Measurements from ENCODE around the gene SLC25A21.
"Not testable (repeated sequence)": the region's sequence is repeated elsewhere in the genome, so short reads cannot be mapped to it uniquely, and the experiment has no call there.

Gene SLC25A21

DNA sequence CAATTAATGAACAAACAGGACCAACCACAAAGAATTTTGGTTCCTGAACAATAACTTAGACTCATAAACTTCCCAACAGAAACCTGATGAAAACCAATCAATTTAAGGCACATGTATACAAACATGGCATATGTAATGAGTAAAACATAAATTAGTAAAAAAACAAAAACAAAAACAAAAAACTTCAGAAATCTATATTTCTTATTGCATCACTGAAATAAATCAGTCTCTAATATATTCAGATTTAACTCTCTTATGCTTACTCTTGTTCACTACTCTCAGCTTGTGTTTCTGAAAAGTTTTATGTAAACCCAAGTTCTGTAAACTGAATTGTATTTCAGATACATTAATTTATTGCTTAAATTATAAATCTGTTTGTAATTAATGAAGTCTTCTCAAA is 233.7 kb downstream of the SLC25A21 start:
- DNase-seq = no peak

DNA sequence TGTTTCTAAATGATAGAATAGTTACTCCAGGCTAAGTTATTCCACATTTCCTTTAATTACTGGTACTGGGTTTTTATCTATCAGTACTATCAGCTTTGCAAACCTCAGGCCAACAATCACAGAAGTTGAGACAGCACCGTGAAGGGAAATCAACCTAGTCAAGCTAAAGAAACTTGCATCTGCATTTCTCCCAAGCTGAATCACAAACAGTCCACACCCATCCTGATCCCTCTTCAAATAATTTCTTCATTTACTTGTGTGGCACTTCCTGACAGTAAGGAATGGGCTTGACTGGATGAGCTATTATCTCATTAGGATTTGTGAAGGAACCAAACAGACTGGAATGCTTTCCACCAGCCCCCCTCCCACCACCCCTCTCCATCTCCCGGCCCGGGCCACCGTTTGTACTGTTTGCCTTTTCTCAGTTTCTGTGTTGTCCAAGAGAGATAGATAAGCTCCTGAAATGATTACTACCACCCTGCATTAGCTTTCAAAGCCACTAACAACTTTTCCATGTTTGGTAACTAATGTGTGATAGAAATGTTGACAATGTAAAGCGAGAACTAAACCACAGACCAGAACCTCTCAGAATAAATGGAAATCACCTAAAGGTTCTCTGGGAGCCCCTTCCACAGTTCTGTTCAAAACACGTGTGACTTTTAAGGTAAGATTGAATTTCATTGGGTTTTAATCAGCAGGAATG is 236.3 kb downstream of the SLC25A21 start:
- DNase-seq = peak; percentile 28

DNA sequence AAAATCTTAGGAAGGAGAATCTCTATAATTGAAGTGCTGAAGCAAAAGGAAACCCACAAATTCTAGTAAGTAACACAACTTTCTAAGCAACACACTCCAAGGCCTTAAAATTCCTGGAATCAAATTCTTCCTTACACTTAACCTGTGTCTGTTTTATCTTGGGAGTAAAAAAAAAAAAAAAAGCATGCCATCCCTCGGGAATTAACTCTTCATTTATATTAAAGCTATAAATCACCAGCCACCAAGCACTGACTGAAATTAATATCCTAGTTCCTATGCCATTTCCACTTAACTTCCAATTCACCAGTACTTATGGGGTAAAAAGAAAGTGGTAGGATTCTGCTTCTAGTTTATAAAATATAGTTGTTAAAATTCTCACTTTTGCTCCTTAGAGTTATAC is 238.1 kb downstream of the SLC25A21 start:
- no peak for DNase-seq

DNA sequence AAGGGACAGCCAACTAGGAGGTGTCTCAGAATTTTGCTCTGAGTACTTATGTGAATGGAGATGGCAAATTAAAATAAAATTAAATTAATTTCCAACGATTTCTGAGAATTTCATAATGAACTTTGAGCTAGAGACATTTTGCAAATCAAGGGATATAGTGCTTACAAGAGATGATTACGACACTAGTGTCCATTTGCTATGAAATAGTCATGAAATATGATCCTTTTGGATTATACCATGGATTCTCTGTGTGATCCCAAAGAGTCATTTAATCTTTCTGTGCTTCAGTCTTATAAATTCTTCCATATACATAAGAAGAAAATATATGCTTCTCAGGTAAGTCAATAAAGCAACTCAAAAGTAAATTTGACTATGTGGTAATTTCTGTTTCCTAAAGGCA is 240.6 kb downstream of the SLC25A21 start:
- DNase-seq = no peak

DNA sequence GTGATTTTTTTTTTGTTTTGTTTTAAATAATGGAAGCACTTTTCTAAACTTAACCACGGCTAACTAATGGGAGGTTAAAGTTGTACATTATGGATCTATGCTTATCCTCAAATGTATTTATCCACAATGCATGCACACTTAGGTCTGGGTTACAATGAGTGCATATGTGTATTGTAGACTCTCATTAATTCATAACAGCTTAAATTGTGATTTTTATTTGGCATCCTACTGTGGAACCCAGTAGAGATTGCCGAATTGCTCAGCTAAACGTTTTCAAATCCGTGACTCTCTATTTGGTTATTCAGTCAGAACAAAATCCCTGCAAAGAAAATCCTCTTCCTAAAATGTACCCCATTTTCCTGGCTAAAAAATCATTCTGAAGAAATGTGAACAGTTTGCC is 244.0 kb downstream of the SLC25A21 start:
- DNase-seq = no peak

DNA sequence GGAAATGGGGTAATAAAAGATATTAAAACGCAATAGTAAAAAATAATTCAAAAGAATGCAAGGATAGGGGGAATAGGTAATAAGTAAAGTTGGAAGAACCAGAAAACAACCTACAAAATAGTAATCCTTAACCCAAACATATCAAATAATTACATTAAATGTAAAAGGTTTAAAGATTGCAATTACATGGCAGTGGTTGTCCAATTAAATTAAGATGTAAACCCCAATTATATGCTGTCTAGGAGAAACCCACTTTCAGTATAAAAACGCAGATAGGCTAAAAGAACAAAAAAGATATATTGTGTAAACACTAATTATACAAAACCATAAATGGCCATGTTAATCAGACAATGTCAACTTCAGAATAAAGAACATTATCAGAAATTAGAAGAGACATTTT is 247.3 kb downstream of the SLC25A21 start:
- no peak for DNase-seq

DNA sequence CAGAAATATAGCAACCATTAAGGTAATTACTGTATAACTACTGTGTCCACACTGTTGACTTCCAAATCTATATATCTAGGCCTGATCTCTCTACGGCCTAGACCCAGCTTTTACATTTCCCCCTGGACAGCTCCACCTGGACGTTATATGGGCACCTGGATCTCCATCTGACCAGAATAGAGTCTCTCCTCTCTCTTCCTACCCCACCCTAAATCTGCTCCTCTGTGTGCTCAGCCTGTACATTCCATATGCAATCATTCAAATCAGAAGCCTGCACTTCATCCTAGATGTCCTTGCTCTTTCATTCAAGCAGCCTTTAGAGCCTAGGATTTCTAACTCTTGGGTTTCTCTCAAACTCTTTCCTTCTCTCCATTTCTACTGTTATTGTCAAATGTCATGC is 255.7 kb downstream of the SLC25A21 start:
- no peak for DNase-seq

DNA sequence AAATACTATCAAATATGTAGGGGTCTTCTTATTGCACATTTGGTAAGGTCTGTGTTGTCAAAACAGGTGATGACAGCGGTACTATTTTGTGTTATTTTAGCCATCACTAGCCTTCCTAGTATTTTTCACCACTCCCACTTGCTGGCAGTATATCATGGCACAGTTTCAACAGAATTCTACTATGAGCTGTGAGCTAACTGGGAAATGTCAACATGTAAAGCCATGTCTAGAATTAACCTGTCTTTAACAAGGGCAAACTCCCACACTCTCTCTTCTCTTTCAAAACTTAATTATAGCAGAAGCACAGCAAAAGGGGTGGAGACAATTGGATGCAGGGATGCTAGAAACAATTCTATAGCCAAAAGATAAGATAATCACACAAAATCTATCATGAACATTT is 257.3 kb downstream of the SLC25A21 start:
- no peak for DNase-seq

DNA sequence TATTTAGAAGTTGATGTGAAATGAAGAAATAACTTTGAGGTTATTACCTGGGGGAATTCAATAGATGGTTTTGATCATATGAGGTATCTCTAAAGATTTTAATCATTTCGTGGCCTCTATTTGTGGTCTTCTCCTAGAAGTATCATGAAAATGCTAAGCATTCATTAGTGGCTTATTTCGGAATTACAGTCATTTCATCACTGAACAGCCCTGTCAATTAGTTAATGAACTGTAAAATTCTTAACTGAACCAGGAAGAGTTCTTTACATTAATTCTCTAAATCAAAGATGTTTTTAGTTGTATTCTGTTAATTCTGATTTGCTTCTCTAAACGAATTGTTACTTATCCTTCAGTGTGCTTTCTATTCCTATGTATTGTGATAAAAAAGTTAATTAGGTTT is 261.8 kb downstream of the SLC25A21 start:
- DNase-seq = no peak

DNA sequence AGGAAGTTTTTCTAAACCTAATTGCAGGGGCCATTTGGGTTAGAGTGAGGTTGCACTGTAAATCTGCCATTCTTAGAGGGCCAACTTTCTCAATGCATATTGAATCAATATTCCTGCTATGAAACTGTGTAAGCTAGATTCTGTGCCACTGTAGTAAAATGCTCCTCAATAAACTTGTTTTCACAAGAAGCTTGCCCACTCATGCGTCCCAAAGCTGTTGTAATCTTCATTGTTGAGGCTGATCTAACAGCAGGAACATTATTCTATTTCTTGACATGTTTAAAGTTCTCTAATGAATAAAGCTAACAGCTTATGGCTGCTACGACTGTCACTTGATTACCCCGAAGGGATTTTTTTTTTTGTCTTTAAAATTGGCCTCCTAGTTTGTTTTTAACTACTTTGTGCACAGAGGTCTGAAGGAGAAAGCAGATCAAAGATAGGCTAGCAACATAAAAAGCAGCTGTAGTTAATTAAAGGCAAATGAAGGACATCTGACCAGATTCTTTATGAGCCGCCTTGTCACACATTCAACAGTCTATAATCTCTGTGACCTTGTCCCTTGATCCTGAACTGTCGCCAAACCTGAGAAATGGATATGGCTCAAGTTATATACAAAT is 267.0 kb downstream of the SLC25A21 start:
- DNase-seq = no peak

DNA sequence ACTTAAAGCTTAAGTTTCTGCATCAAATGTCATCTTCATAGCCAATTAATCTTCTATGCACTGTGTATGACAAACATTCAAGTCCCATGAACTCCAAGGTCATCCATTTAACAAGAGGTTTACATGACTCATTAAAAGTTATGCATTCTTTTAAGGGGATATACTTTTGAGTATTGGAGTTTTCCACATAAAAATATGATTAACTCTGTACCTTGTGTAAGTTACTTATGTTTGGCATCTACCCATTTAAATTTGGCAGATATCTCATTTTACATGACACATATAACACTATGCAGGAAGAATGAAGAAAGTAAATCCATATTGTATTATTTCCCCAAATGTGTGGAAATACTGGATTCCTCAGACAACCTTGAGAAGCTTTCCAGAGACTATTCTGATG is 270.5 kb downstream of the SLC25A21 start:
- peak; percentile 3 for DNase-seq

DNA sequence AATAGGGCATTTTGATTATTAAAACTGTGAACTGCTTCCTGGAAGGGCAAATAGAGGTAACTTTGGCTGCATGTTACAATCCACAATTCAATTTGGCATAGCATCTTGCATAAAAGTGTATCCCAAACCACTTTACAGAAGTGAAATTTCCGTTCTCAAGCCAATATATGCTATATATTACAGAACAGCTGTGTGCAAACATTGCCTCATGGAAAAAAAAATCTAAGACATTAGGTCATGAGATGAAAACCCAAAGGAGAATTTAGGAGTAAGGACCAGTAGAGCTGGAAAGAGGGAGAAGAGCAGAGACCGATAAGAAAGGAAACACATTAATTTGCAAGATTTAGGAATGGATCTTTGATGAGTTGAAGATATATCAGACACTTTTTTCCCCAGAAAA is 271.6 kb downstream of the SLC25A21 start:
- DNase-seq = no peak

DNA sequence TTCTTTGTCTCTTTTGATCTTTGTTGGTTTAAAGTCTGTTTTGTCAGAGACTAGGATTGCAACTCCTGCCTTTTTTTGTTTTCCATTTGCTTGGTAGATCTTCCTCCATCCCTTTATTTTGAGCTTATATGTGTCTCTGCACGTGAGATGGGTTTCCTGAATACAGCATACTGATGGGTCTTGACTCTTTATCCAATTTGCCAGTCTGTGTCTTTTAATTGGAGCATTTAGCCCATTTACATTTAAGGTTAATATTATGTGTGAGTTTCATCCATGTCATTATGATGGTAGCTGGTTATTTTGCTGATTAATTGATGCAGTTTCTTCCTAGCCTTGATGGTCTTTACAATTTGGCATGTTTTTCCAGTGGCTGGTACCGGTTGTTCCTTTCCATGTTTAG is 276.1 kb downstream of the SLC25A21 start:
- DNase-seq = not testable (repeated sequence)

DNA sequence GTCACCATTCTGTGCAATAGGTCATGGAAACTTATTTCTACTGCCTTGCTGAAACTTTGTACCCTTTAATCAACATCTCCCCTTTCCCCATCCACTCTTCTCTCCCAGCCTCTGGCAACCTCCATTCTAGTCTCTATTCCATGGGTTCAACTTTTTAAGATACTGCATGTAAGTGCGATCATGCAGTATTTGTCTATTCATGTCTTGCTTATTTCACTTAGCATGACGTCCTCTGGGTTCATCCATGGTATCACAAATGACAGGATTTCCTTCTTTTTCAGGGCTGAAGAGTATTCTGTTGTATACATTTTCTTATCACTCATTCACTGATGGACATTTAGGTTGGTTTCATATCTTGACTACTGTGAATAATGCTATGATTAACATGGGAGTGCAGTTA is 288.4 kb downstream of the SLC25A21 start:
- no peak for DNase-seq

DNA sequence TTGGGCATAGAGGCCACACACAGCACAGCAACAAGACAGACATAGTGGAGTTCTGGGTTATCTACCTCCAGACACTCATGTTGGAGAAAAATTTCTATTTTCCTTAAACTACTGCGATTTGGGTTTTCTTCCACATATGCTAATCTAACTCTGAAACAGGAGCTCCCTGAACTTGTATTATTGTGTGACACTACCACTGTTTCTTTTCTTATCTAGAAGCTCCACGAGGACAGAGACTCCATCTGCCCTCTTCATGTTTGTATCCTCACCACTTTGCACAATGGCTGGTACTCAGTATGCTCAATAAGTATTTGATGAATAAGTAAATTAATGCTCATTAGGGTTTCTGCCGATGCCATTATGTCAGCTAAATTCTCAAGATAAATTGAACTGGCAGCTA is 292.1 kb downstream of the SLC25A21 start:
- no peak for DNase-seq

DNA sequence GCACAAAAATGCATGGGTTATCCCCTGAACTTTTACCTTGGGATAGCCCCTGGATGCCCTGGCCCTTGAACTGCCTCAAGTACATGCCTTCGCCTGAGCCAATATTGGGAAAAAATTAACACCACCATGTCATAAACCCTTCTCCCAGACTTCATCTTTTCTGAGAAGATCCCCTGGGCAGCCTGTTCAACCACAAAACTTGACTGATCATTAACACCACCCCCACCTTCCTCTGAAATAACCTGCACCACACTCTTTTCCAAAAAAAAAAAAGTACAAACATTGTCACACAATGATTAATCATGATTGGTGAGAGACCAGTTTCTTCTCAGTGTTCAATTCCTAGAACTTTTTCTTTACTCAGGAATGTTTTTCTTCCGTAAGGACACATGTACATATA is 292.8 kb downstream of the SLC25A21 start:
- DNase-seq = no peak

DNA sequence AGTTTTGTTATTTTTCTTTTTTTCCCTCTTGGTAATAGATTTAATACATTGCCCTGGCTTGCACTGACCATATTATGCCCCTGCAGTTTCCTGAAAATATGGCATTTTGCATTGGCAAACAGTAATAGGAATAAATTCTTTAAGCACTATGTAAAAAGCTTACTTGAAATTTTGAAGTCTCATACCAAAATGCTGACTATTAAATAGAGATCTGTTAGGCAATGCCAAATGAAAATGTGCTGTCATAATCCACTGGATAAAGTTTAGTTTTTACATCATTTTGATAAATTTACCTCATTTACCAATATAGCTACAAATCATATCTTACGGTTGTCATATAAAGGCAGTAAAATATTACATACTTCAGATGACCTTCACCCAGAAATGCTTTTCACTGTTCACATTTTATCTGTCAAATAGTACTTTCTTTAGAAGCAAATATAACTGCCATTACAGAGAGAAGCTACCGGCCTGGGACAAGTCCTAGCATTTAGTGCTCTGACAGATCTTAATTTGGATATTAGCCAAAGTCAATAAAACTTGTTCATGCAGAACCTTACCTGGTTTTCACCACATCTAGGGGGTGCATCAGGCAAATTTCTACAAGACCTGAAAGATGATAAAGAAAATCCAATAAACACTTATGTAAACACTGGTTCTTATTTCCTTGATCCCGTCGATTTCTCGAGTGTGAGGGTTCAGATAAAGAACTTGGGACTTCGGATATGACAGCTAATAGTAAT is 297.8 kb downstream of the SLC25A21 start:
- no peak for DNase-seq

DNA sequence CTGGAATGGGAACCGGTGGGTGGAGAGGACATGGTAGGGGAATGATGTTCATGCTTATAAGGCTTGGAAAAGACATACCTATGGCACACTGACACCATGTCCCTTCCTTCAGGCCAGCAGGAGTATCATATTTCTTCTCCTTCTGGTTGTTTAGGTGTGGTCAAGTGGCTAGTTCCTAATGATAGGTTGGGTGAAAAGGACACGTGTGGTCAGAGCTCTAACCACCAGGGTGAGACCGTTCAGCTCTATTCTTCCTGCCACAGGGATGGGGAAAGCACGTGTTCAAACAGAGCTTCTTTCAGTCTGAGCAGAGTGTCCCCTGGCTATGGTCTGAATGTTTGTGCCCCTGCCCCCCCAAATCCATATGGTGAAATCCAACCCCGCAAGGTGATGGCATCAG is 301.6 kb downstream of the SLC25A21 start:
- no peak for DNase-seq

DNA sequence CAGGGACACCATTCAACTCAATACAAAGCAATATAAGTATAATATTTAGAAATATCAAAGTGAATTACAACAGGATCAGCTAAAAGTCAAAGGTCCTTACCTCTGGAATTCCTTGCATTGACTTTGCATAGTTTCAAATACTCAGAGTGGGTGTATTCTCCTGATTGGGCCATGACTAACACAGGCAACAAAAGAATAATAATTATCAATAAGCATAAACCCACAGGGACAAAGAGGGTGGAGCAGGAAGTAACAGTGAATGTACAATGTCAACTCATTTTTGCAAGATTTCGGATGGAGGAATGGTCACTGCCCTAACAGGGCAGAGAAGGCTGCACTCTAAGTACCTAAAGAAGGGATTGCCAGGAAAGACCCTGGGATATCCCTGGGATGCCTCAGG is 303.3 kb downstream of the SLC25A21 start:
- no peak for DNase-seq

DNA sequence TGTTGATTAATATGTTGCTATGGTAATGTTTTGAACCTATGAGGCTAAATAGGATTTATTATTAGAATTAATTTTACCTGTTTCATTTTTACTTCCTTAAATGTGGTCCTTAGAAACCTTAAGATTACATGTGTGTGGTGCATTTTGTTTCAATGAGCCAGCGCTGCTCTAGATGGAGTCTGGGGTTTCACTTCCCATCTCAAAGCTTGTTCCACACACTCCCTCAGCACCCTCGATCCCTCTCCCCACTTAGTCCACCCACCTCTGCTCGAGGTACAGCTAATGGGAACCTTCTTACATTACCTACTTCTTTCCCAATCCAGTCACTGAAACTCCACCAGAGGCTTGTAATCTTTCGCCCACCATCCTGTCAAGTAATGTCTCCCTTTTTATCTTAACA is 305.5 kb downstream of the SLC25A21 start:
- DNase-seq = no peak

DNA sequence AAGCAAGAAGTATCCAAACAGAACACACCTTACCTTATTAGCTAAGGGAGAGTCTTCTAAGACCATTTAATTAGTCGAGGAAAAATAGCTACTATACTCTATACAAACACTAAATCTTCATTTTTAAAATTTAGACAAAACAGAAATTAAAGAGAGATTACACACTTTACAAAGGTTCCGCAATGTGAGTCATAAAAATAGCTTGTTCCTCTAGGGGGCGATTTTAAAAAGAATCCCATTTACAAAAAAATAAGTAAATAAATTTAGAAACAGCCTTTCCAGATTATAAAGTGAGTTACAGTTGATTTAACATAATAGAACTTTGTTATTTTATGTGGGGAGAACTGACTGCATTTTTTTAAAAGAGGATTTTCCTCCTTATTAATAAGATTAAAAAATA is 309.1 kb downstream of the SLC25A21 start:
- DNase-seq = no peak

DNA sequence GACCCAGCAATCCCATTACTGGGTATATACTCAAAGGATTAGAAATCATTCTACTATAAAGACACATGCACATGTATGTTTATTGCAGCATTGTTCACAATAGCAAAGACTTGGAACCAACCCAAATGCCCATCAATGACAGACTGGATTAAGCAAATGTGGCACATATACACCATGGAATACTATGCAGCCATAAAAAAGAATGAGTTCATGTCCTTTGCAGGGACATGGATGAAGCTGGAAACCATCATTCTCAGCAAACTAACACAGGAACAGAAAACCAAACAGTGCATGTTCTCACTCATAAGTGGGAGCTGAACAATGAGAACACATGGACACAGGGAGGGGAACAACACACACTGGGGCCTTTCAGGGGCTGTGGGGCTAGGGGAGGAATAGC is 310.2 kb downstream of the SLC25A21 start:
- DNase-seq = not testable (repeated sequence)

DNA sequence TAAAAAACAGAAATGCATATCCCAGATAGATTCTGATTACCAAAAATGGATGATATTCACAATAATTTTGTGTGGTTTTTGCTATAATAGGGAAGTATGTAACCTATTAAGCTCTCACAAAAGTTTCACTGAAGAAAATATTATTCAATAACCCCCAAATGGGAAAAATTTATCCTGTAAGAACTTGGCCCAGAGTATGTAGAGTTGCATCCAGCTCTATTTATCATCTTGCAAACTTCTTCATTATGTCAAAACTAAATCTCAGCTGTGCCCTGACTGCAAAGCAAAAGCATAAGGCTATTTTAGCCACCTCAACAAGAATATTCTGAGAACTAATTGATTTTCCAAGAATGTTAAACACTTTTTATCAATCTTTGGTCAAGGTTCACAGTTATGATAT is 311.6 kb downstream of the SLC25A21 start:
- no peak for DNase-seq

DNA sequence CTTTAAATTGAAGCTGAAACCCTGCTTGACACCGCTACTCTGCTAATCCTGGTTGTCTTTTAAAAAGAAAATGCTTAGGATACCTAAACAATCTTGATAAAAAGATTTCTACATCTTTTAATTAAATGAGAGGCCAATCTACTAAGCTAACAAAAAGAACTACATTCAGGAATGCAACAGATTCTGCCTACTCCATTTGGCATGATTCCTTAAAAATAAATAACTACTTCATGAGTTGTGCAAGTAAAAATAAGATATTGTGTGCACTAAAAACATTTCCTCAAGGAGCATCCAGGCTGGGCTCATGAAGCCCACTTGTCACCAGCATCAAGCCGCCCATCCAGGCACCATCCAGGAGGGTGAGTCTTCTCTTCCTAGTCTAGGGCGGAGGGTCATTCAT is 313.3 kb downstream of the SLC25A21 start:
- no peak for DNase-seq
